PC-3 (cell line): ENCODE data around the gene FYN. TPM values are rescaled to one million over a fixed set of nuclear protein-coding genes. Genes with fewer than 3 reads are reported as not detected.

Experiments used
- ATAC-seq: fragments of 200-7000 bp; cut with Tn5 transposase; 2 replicates; pipeline ENCODE4 v1.9.1; 2020; ENCODE audit warnings: mild to moderate bottlenecking, moderate library complexity
- BruUV-seq: library from RNA; stranded (reverse); fragments of 400-500 nt; replicated peaks from 2 replicates; lab custom pipeline; 2021; lab: Mats Ljungman, UMichigan
- CTCF ChIA-PET: fragments of 300-600 bp; sonication (Branson Sonifier 250); formaldehyde crosslinking; loops from one replicate; lab custom pipeline; 2022; ENCODE audit warnings: antibody characterized with exemption; lab: Charles Lee
- POLR2A ChIA-PET: fragments of 300-600 bp; sonication (Branson Sonifier 250); formaldehyde crosslinking; loops from one replicate; lab custom pipeline; 2022; ENCODE audit warnings: antibody characterized with exemption; ENCODE audit not compliant: unreplicated experiment; lab: Charles Lee
- DNase-seq: peaks from one replicate; pipeline ENCODE4 v3.0.0-alpha.2; 2015
- H2AFZ ChIP-seq: fragments of 300-600 bp; sonication (generic); 2 replicates; pipeline ENCODE4 v1.6.0; 2016; ENCODE audit warnings: antibody characterized with exemption, low read length
- H3F3A ChIP-seq: fragments of 300-600 bp; sonication (generic); one replicate; pipeline ENCODE4 v1.6.0; 2017; ENCODE audit warnings: antibody characterized with exemption, low read length, control low read depth, mild to moderate bottlenecking; ENCODE audit not compliant: unreplicated experiment
- H3K27ac ChIP-seq: fragments of 300-600 bp; sonication (generic); 2 replicates; pipeline ENCODE4 v1.5.1; 2016; ENCODE audit warnings: mild to moderate bottlenecking, low read length
- H3K27me3 ChIP-seq: fragments of 300-600 bp; sonication (generic); 2 replicates; pipeline ENCODE4 v1.6.1; 2016; ENCODE audit warnings: low read length, mixed read lengths
- H3K36me3 ChIP-seq: fragments of 300-600 bp; sonication (generic); 2 replicates; pipeline ENCODE4 v1.6.1; 2016; ENCODE audit warnings: low read depth, mixed run types, low read length, mixed read lengths
- H3K4me1 ChIP-seq: fragments of 300-600 bp; sonication (generic); 2 replicates; pipeline ENCODE4 v1.5.1; 2016; ENCODE audit warnings: low read length; ENCODE audit not compliant: insufficient read depth
- H3K4me2 ChIP-seq: fragments of 300-600 bp; sonication (generic); 2 replicates; pipeline ENCODE4 v1.6.0; 2016; ENCODE audit warnings: low read length
- H3K4me3 ChIP-seq: fragments of 300-600 bp; sonication (generic); 2 replicates; pipeline ENCODE4 v1.5.1; 2016; ENCODE audit warnings: mild to moderate bottlenecking, low read length, mixed read lengths
- H3K79me2 ChIP-seq: fragments of 300-600 bp; sonication (generic); 2 replicates; pipeline ENCODE4 v1.6.1; 2017; ENCODE audit warnings: low read length, mixed read lengths
- H3K9ac ChIP-seq: fragments of 300-600 bp; sonication (generic); 2 replicates; pipeline ENCODE4 v1.6.0; 2016; ENCODE audit warnings: mild to moderate bottlenecking, low read length
- H3K9me2 ChIP-seq: fragments of 300-600 bp; sonication (generic); replicated peaks from 2 replicates; pipeline ENCODE4 v1.6.1; 2016; ENCODE audit warnings: mixed run types, low read length, mixed read lengths
- H3K9me3 ChIP-seq: fragments of 300-600 bp; sonication (generic); 2 replicates; pipeline ENCODE4 v1.6.1; 2016; ENCODE audit warnings: low read length, mixed read lengths
- H4K20me1 ChIP-seq: fragments of 300-600 bp; sonication (generic); 2 replicates; pipeline ENCODE4 v1.6.1; 2016; ENCODE audit warnings: low read length, mixed read lengths
- EZH2 ChIP-seq: fragments of 300-600 bp; sonication (generic); IDR thresholded peaks from one replicate; pipeline ENCODE4 v1.6.1; 2017; ENCODE audit warnings: antibody characterized with exemption, mild to moderate bottlenecking, low read length; ENCODE audit not compliant: unreplicated experiment
- EZH2phosphoT487 ChIP-seq: fragments of 300-600 bp; sonication (generic); IDR thresholded peaks from 2 replicates; pipeline ENCODE4 v1.6.1; 2018; ENCODE audit warnings: mild to moderate bottlenecking, antibody characterized with exemption, low read length, borderline replicate concordance
- intact Hi-C: fragments of 100-400 bp; cut with micrococcal nuclease; formaldehyde crosslinking; loops from 2 replicates; pipeline ENCODE4 v1.9.0; 2023
- total RNA-seq: library from RNA; depleted of rRNA; stranded (reverse); fragments of >200 nt; gene quantifications from 2 replicates; pipeline ENCODE4 v1.2.3, GENCODE V29; 2014
- TF ChIP-seq, protein P1 (sequence below): fragments of 300-600 bp; sonication (generic); conservative IDR thresholded peaks from 2 replicates; pipeline ENCODE4 v1.5.1; 2017; ENCODE audit warnings: antibody characterized with exemption, low read depth, mild to moderate bottlenecking, low read length

Gene FYN
- total RNA-seq, 1 experiment from 2014 or later, result 27.6 TPM

DNA sequence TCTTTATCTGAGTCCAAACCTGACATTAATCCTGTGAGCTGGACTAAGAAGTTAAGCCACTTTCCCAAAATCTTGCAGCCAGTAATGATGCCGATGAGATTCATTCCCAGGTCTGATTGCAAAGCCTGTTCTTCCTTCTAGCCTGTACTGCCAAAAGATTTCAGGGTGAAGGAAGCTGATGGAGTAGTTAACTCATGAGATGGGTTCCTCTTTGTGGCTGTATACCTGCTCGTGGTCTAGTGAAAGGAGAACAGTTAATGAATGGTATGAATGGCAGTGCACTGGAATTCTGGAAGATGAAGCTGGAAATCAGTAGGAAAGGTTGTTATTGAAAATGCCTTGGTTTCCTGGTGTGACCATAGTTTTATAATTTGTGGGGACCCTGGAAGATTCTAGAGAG is 112.0 kb downstream of the FYN start:
- ATAC-seq (no peak), DNase-seq (no peak)
- intact Hi-C loops, result no loop called here
- TF ChIP-seq EZH2 (no peak), EZH2phosphoT487 (no peak)
- TF ChIP-seq, protein P1, sequence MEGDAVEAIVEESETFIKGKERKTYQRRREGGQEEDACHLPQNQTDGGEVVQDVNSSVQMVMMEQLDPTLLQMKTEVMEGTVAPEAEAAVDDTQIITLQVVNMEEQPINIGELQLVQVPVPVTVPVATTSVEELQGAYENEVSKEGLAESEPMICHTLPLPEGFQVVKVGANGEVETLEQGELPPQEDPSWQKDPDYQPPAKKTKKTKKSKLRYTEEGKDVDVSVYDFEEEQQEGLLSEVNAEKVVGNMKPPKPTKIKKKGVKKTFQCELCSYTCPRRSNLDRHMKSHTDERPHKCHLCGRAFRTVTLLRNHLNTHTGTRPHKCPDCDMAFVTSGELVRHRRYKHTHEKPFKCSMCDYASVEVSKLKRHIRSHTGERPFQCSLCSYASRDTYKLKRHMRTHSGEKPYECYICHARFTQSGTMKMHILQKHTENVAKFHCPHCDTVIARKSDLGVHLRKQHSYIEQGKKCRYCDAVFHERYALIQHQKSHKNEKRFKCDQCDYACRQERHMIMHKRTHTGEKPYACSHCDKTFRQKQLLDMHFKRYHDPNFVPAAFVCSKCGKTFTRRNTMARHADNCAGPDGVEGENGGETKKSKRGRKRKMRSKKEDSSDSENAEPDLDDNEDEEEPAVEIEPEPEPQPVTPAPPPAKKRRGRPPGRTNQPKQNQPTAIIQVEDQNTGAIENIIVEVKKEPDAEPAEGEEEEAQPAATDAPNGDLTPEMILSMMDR, result no peak
- H3K4me2 ChIP-seq, result no peak overlapping the region
- H3K9ac ChIP-seq, result no peak overlapping the region
- no peak overlapping the region for H2AFZ ChIP-seq
- ChIA-PET CTCF (no interaction called here), POLR2A (no interaction called here)
- no peak overlapping the region for H3K4me3 ChIP-seq
- H3K27me3 ChIP-seq, result no peaks in the 10 kb centered on the region
- H3K36me3 ChIP-seq, result no peaks in the 10 kb centered on the region
- no TSS peak for BruUV-seq
- no peaks in the 10 kb centered on the region for H3K9me2 ChIP-seq
- H3K79me2 ChIP-seq, result no peaks in the 10 kb centered on the region
- peaks cover 6% of the 10 kb centered on the region; the same call in 1 of the 2 replicates for H3K4me1 ChIP-seq
- H3K27ac ChIP-seq, result no peak overlapping the region
- no peaks in the 10 kb centered on the region for H3F3A ChIP-seq
- H4K20me1 ChIP-seq, result no peaks in the 10 kb centered on the region
- H3K9me3 ChIP-seq, result no peaks in the 10 kb centered on the region

- no peak overlapping the region for H2AFZ ChIP-seq
- no peaks in the 10 kb centered on the region for H3K9me3 ChIP-seq
- ATAC-seq, result no peak
- H4K20me1 ChIP-seq, result no peaks in the 10 kb centered on the region
- H3K27ac ChIP-seq, result no peak overlapping the region
- TF ChIP-seq, protein P1, result no peak
- TF ChIP-seq EZH2phosphoT487, result no peak
- TF ChIP-seq EZH2, result no peak
- H3K79me2 ChIP-seq, result no peaks in the 10 kb centered on the region
- no peak overlapping the region for H3K4me3 ChIP-seq
- ChIA-PET POLR2A (no interaction called here), CTCF (no interaction called here)
- H3K4me1 ChIP-seq, result peaks cover 6% of the 10 kb centered on the region; the same call in 1 of the 2 replicates
- no peaks in the 10 kb centered on the region for H3K36me3 ChIP-seq
- no peaks in the 10 kb centered on the region for H3K27me3 ChIP-seq
- no peaks in the 10 kb centered on the region for H3K9me2 ChIP-seq
- H3K9ac ChIP-seq, result no peak overlapping the region
- H3F3A ChIP-seq, result no peaks in the 10 kb centered on the region
- intact Hi-C loops, result no loop called here
- no peak for DNase-seq
- no peak overlapping the region for H3K4me2 ChIP-seq
- no TSS peak for BruUV-seq
These were observed 113.1 kb downstream of the FYN start for GRCh38 chr6:111759836-111760785.

DNA sequence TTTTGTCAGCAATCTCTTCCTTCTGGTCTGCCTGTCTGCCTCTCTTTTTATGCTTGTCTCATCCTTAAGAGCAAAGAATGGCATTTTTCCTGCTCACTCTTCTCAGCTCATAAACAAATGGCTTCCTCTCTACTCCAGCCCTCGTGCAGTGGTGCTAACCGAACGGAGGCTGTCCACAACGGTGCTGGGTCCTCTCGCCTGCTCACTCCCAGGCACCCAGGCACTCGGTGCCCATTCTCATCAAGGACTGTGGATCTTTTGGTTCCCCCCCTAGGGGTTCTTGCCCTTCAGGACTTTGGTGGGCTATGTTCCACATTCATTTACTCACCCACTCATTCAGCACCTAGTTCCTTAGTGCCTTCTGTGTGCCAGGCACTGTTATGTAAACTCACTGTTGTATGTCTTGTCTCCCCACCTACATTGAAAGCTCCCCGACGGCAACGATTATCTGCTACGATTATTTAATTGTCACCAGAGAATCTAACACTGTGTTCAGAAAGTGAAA is 113.9 kb downstream of the FYN start:
- H3K9ac ChIP-seq, result no peak overlapping the region
- ChIA-PET POLR2A (no interaction called here), CTCF (no interaction called here)
- H3K4me1 ChIP-seq, result peaks cover 6% of the 10 kb centered on the region; the same call in 1 of the 2 replicates
- no peaks in the 10 kb centered on the region for H3K79me2 ChIP-seq
- H3F3A ChIP-seq, result no peaks in the 10 kb centered on the region
- H3K27ac ChIP-seq, result no peak overlapping the region
- H2AFZ ChIP-seq, result no peak overlapping the region
- H3K27me3 ChIP-seq, result no peaks in the 10 kb centered on the region
- H3K36me3 ChIP-seq, result no peaks in the 10 kb centered on the region
- no TSS peak for BruUV-seq
- H3K4me2 ChIP-seq, result no peak overlapping the region
- no peaks in the 10 kb centered on the region for H4K20me1 ChIP-seq
- no peaks in the 10 kb centered on the region for H3K9me2 ChIP-seq
- no peak for DNase-seq
- intact Hi-C loops, result no loop called here
- TF ChIP-seq EZH2phosphoT487 (no peak), EZH2 (no peak)
- TF ChIP-seq, protein P1, result no peak
- no peak overlapping the region for H3K4me3 ChIP-seq
- no peaks in the 10 kb centered on the region for H3K9me3 ChIP-seq
- ATAC-seq, result no peak
